Measurements from ENCODE around the gene XAGE3. TPM values are rescaled to one million over a fixed set of nuclear protein-coding genes. Genes with fewer than 3 reads are reported as not detected.
"Not testable (repeated sequence)": the region's sequence is repeated elsewhere in the genome, so short reads cannot be mapped to it uniquely, and the experiment has no call there.

Gene XAGE3
- total and polyA plus RNA-seq, 2 donors (not counting 1 experiment from before 2014, with no cell fraction given), result not detected

DNA sequence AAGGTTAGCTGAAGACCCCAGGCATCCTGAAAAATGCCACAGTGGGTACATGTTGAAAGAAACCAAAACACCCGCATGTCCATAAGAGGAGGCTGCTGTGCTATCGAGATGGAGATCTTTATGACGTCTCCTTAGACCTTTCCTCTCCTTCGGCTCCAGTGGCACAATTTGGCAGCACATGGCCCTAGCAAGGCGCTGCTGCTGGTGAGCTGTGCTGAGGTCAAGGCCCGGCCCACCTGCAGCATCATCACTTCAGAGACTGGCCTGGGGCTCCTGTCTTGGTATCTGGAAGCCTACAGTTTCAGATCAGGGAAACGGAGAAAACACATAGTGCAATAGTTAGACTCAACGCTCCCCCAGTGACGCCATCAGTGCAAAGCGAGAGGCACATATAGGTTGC is 7.6 kb upstream of the XAGE3 start:
- DNase-seq (ENCODE audit: low read depth in 2 of 2); H3K9me3 ChIP-seq (ENCODE audit: control insufficient read depth, insufficient read depth, low read depth, low read length); H3K27ac ChIP-seq (ENCODE audit: insufficient read depth, low read length); H3K36me3 ChIP-seq (ENCODE audit: control insufficient read depth, insufficient read depth, low read length); H2AFZ ChIP-seq (ENCODE audit: low read length); H3K4me3 ChIP-seq (replicated peaks in 1 of 4; ENCODE audit: control extremely low read depth in 1 of 4, insufficient read depth in 1 of 4, low read depth in 3 of 4, low read length in 4 of 4); H3K27me3 ChIP-seq (ENCODE audit: control insufficient read depth, insufficient read depth, low read length); H4K20me1 ChIP-seq (ENCODE audit: control insufficient read depth, extremely low read depth, insufficient read depth, low read length); H3K4me1 ChIP-seq (ENCODE audit: control insufficient read depth, extremely low read depth, insufficient read depth, low read length); H3K9ac ChIP-seq (ENCODE audit: insufficient read depth, low read length); H3K4me2 ChIP-seq (ENCODE audit: extremely low read depth, insufficient read depth, low read length); H3K79me2 ChIP-seq (ENCODE audit: control insufficient read depth, insufficient read depth, low read length): not testable (repeated sequence)

DNA sequence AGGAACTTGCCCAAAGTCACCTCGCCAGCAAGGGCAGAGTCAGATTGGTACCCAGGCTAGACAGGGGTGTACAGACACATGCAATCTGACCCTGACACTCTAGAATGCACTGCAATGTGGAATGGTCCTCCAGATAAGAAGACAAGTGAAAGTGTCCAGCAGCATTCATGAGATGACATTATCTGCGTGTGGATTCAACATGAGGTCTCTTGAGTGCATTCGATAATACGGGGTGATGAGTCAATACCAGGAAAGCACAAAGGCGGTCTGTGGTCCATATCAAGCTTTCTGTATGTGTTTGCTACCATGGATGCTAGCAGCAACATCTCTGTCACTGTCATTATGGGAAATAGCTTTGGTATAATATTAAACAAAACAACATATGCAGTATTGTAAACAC is 6.8 kb upstream of the XAGE3 start:
- Histone ChIP-seq H3K4me2 (ENCODE audit: extremely low read depth, insufficient read depth, low read length) (no peak overlapping the region), H3K4me1 (ENCODE audit: control insufficient read depth, extremely low read depth, insufficient read depth, low read length) (no peaks in the 10 kb centered on the region), H2AFZ (ENCODE audit: low read length) (no peak overlapping the region), H3K36me3 (ENCODE audit: control insufficient read depth, insufficient read depth, low read length) (no peaks in the 10 kb centered on the region), H3K9ac (ENCODE audit: insufficient read depth, low read length) (no peak overlapping the region), H3K9me3 (ENCODE audit: control insufficient read depth, insufficient read depth, low read depth, low read length) (no peaks in the 10 kb centered on the region), H3K27ac (ENCODE audit: insufficient read depth, low read length) (no peak overlapping the region), H3K4me3 (replicated peaks in 1 of 4; ENCODE audit: control extremely low read depth in 1 of 4, insufficient read depth in 1 of 4, low read depth in 3 of 4, low read length in 4 of 4) (no peak overlapping the region), H4K20me1 (ENCODE audit: control insufficient read depth, extremely low read depth, insufficient read depth, low read length) (no peaks in the 10 kb centered on the region), H3K79me2 (ENCODE audit: control insufficient read depth, insufficient read depth, low read length) (no peaks in the 10 kb centered on the region), H3K27me3 (ENCODE audit: control insufficient read depth, insufficient read depth, low read length) (no peaks in the 10 kb centered on the region)
- TF ChIP-seq EZH2 (IDR thresholded peaks at IDR 0.05; ENCODE audit: low read length, missing control alignments), result no peak
- TF ChIP-seq, protein P1, sequence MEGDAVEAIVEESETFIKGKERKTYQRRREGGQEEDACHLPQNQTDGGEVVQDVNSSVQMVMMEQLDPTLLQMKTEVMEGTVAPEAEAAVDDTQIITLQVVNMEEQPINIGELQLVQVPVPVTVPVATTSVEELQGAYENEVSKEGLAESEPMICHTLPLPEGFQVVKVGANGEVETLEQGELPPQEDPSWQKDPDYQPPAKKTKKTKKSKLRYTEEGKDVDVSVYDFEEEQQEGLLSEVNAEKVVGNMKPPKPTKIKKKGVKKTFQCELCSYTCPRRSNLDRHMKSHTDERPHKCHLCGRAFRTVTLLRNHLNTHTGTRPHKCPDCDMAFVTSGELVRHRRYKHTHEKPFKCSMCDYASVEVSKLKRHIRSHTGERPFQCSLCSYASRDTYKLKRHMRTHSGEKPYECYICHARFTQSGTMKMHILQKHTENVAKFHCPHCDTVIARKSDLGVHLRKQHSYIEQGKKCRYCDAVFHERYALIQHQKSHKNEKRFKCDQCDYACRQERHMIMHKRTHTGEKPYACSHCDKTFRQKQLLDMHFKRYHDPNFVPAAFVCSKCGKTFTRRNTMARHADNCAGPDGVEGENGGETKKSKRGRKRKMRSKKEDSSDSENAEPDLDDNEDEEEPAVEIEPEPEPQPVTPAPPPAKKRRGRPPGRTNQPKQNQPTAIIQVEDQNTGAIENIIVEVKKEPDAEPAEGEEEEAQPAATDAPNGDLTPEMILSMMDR (conservative IDR thresholded peaks at IDR 0.05 in 1 of 2, IDR thresholded peaks at IDR 0.05 in 1 of 2; ENCODE audit: low read depth in 1 of 2, low read length in 2 of 2), result no peak
- no peak for DNase-seq (ENCODE audit: low read depth in 2 of 2)

DNA sequence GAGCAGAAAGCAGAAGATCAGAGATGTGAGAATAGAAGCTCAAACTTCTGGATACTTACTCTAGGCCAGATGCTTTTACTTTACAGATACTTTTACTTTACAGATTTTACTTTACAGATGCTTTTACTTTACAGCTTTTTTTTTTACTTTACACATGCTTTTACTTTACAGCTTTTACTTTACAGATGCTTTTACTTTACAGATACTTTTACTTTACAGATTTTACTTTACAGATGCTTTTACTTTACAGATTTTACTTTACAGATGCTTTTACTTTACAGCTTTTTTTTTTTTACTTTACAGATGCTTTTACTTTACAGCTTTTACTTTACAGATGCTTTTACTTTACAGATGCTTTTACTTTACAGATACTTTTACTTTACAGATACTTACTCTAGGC is 5.9 kb upstream of the XAGE3 start:
- H3K79me2 ChIP-seq (ENCODE audit: control insufficient read depth, insufficient read depth, low read length); H4K20me1 ChIP-seq (ENCODE audit: control insufficient read depth, extremely low read depth, insufficient read depth, low read length); DNase-seq (ENCODE audit: low read depth in 2 of 2); H3K4me2 ChIP-seq (ENCODE audit: extremely low read depth, insufficient read depth, low read length); H3K36me3 ChIP-seq (ENCODE audit: control insufficient read depth, insufficient read depth, low read length); H3K27me3 ChIP-seq (ENCODE audit: control insufficient read depth, insufficient read depth, low read length); H2AFZ ChIP-seq (ENCODE audit: low read length); H3K9me3 ChIP-seq (ENCODE audit: control insufficient read depth, insufficient read depth, low read depth, low read length); H3K9ac ChIP-seq (ENCODE audit: insufficient read depth, low read length); H3K27ac ChIP-seq (ENCODE audit: insufficient read depth, low read length); H3K4me1 ChIP-seq (ENCODE audit: control insufficient read depth, extremely low read depth, insufficient read depth, low read length); H3K4me3 ChIP-seq (replicated peaks in 1 of 4; ENCODE audit: control extremely low read depth in 1 of 4, insufficient read depth in 1 of 4, low read depth in 3 of 4, low read length in 4 of 4): not testable (repeated sequence)

DNA sequence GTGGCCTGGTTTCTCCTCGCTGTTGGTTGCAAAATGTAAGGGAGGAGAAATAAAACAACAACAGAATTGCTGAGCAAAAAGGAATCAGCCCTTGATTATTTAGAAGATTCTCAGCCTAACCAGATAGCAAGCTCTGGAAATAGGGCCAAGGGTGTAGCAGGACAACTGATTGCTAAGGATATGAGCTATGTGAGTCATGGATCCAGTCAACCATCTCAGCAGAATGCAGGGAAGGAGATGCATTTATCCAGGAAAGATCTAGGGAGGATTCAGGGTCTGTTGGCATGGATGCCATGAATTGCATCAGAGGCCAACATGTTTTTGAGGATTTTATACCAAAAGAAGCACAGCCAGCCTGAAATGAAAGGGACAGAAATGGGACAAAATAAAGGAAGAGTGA is 2.2 kb upstream of the XAGE3 start:
- H3K9me3 ChIP-seq (ENCODE audit: control insufficient read depth, insufficient read depth, low read depth, low read length), result no peaks in the 10 kb centered on the region
- H3K4me2 ChIP-seq (ENCODE audit: extremely low read depth, insufficient read depth, low read length), result no peak overlapping the region
- no peak for TF ChIP-seq EZH2 (IDR thresholded peaks at IDR 0.05; ENCODE audit: low read length, missing control alignments)
- TF ChIP-seq, protein P1 (conservative IDR thresholded peaks at IDR 0.05 in 1 of 2, IDR thresholded peaks at IDR 0.05 in 1 of 2; ENCODE audit: low read depth in 1 of 2, low read length in 2 of 2), result no peak
- no peaks in the 10 kb centered on the region for H4K20me1 ChIP-seq (ENCODE audit: control insufficient read depth, extremely low read depth, insufficient read depth, low read length)
- no peaks in the 10 kb centered on the region for H3K27me3 ChIP-seq (ENCODE audit: control insufficient read depth, insufficient read depth, low read length)
- H3K27ac ChIP-seq (ENCODE audit: insufficient read depth, low read length), result no peak overlapping the region
- H3K79me2 ChIP-seq (ENCODE audit: control insufficient read depth, insufficient read depth, low read length), result no peaks in the 10 kb centered on the region
- H3K4me3 ChIP-seq (replicated peaks in 1 of 4; ENCODE audit: control extremely low read depth in 1 of 4, insufficient read depth in 1 of 4, low read depth in 3 of 4, low read length in 4 of 4), result no peak overlapping the region
- H3K4me1 ChIP-seq (ENCODE audit: control insufficient read depth, extremely low read depth, insufficient read depth, low read length), result no peaks in the 10 kb centered on the region
- no peak overlapping the region for H2AFZ ChIP-seq (ENCODE audit: low read length)
- no peak overlapping the region for H3K9ac ChIP-seq (ENCODE audit: insufficient read depth, low read length)
- DNase-seq (ENCODE audit: low read depth in 2 of 2), result no peak
- no peaks in the 10 kb centered on the region for H3K36me3 ChIP-seq (ENCODE audit: control insufficient read depth, insufficient read depth, low read length)
